Endodermal cell (in vitro differentiated cells): Measurements from ENCODE around the gene ACTR3. TPM values are rescaled to one million over a fixed set of nuclear protein-coding genes. Genes with fewer than 3 reads are reported as not detected.

Experiments
- DNase-seq: peaks from one replicate; pipeline ENCODE4 v3.0.0-alpha.2; 2017
- H3K27ac ChIP-seq: 2 replicates; pipeline ENCODE4 v1.5.1; 2013; ENCODE audit warnings: mild to moderate bottlenecking, low read depth, low read length, moderate library complexity
- H3K27me3 ChIP-seq: 2 replicates; pipeline ENCODE4 v1.6.1; 2013; ENCODE audit warnings: mild to moderate bottlenecking, low read length, moderate library complexity; ENCODE audit not compliant: insufficient read depth, control insufficient read depth, poor library complexity, severe bottlenecking
- H3K36me3 ChIP-seq: 2 replicates; pipeline ENCODE4 v1.7.0; 2013; ENCODE audit warnings: mild to moderate bottlenecking, low read length, moderate library complexity; ENCODE audit not compliant: control insufficient read depth, insufficient read depth
- H3K4me1 ChIP-seq: one replicate; pipeline ENCODE4 v1.7.0; 2013; ENCODE audit warnings: low read length; ENCODE audit not compliant: control insufficient read depth, insufficient read depth
- H3K4me3 ChIP-seq: 2 replicates; pipeline ENCODE4 v1.5.1; 2013; ENCODE audit warnings: mild to moderate bottlenecking, low read length, moderate library complexity
- H3K9ac ChIP-seq: 2 replicates; pipeline ENCODE4 v1.6.1; 2013; ENCODE audit warnings: mild to moderate bottlenecking, low read length, moderate library complexity; ENCODE audit not compliant: poor library complexity, severe bottlenecking; ENCODE audit errors: extremely low read depth
- H3K9me3 ChIP-seq: 2 replicates; pipeline ENCODE4 v1.6.1; 2013; ENCODE audit warnings: mild to moderate bottlenecking, low read length, moderate library complexity; ENCODE audit not compliant: control insufficient read depth
- H3K27ac Mint-ChIP-seq: 2 replicates; pipeline ENCODE4 v1.8.0; 2020; ENCODE audit warnings: mixed read lengths
- H3K27me3 Mint-ChIP-seq: 2 replicates; pipeline ENCODE4 v1.8.0; 2021; ENCODE audit warnings: mild to moderate bottlenecking, mixed read lengths; ENCODE audit not compliant: insufficient read depth
- H3K36me3 Mint-ChIP-seq: 2 replicates; pipeline ENCODE4 v1.8.0; 2020; ENCODE audit warnings: low read depth, mixed read lengths
- H3K4me1 Mint-ChIP-seq: 2 replicates; pipeline ENCODE4 v1.8.0; 2020; ENCODE audit warnings: mixed read lengths
- H3K4me3 Mint-ChIP-seq: 2 replicates; pipeline ENCODE4 v1.8.0; 2020; ENCODE audit warnings: mild to moderate bottlenecking, moderate library complexity, mixed read lengths
- H3K9me3 Mint-ChIP-seq: 2 replicates; pipeline ENCODE4 v1.8.0; 2020; ENCODE audit warnings: mild to moderate bottlenecking, mixed read lengths
- WGBS, 2 experiments: methylation state at CpG; one replicate each; pipeline versions ENCODE4 v1.1.5 to v1.1.7; 2013; ENCODE audit warnings: missing lambda C conversion rate in 2 of 2, mixed read lengths in 1 of 2; ENCODE audit not compliant: insufficient coverage in 1 of 2, insufficient read length in 1 of 2; 5-methylcytosine and 5-hydroxymethylcytosine counted together
- total RNA-seq, 2 donors: library from RNA; stranded (reverse); fragmentation: NEBNext Ultra II Directional in 1 of 2; extraction: Animal tissue kit (Norgen Biotek cat#: 25700) in 1 of 2; gene quantifications; 2 replicates in 1 of 2; 3 replicates in 1 of 2; pipeline ENCODE4 v1.2.1, GENCODE V29; 2021
- TF ChIP-seq, protein P1 (sequence below): fragments of 200-600 bp; sonication (generic); conservative IDR thresholded peaks from 2 replicates; pipeline ENCODE4 v1.5.0; 2021; ENCODE audit warnings: antibody characterized with exemption, mild to moderate bottlenecking

The ACTR3 gene
- total RNA-seq, 2 donors from 2014 or later: 168 to 192 TPM

DNA sequence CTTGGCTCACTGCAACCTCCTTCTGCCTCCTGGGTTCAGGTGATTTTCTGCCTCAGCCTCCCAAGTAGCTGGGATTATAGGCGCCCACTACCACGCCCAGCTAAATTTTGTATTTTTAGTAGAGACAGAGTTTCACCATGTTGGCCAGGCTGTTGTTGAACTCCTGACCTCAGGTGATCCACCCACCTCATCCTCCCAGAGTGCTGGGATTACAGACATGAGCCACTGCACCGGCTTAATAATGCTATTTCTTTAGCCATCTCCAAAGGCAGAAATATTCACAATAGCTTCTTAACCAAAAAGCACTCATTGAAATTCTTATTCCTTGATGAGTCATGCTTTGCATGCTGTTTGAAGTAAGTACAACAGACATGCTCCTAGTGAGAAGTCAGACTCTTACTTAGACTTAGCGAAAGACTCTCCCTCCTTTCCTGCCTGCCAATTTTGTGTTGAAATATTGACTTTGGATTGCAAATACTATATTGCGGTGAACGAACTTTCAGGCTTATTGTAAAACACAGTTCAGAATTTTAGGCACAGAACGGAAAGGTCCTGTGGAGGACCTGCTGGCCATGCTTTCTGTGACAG is 4.4 kb downstream of the ACTR3 start:
- peak overlapping the region; percentile 70 for H3K4me3 ChIP-seq
- DNase-seq: no peak
- TF ChIP-seq, protein P1, sequence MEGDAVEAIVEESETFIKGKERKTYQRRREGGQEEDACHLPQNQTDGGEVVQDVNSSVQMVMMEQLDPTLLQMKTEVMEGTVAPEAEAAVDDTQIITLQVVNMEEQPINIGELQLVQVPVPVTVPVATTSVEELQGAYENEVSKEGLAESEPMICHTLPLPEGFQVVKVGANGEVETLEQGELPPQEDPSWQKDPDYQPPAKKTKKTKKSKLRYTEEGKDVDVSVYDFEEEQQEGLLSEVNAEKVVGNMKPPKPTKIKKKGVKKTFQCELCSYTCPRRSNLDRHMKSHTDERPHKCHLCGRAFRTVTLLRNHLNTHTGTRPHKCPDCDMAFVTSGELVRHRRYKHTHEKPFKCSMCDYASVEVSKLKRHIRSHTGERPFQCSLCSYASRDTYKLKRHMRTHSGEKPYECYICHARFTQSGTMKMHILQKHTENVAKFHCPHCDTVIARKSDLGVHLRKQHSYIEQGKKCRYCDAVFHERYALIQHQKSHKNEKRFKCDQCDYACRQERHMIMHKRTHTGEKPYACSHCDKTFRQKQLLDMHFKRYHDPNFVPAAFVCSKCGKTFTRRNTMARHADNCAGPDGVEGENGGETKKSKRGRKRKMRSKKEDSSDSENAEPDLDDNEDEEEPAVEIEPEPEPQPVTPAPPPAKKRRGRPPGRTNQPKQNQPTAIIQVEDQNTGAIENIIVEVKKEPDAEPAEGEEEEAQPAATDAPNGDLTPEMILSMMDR: no peak
- H3K9me3 ChIP-seq: no peaks in the 10 kb centered on the region
- Mint-ChIP-seq H3K27ac (no peak overlapping the region), H3K9me3 (no peaks in the 10 kb centered on the region), H3K27me3 (no peaks in the 10 kb centered on the region), H3K4me3 (no peak overlapping the region), H3K4me1 (peaks cover 60% of the 10 kb centered on the region), H3K36me3 (peaks cover 7% of the 10 kb centered on the region)
- peak overlapping the region; percentile 9 for H3K9ac ChIP-seq
- 72 to 84% methylated on average over 7 of the region's 7 CpGs for WGBS, 2 experiments
- peaks cover 4% of the 10 kb centered on the region for H3K4me1 ChIP-seq
- H3K27me3 ChIP-seq: no peaks in the 10 kb centered on the region
- peaks cover 29% of the 10 kb centered on the region for H3K36me3 ChIP-seq
- H3K27ac ChIP-seq: no peak overlapping the region

DNA sequence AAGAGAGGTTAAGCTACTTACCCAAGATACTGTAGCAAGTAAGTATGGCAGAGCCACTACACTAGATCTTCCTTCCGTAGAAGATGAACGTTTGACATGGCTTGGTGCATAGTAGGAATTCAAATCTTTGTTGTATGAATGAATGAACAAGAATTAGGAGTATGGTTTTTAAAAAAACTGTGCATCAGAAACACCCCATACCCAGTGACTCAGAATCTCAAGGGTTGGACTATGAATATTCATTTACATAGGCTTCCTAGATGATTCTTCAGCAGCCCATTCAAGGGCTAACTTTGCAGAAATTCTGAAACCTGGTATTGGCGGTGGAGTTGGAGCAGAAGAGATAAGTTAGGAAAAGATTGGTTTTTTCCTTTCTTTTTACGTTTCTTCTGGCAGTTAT is 5.4 kb downstream of the ACTR3 start:
- Histone ChIP-seq H3K9ac (no peak overlapping the region), H3K36me3 (peaks cover 32% of the 10 kb centered on the region), H3K4me3 (peak overlapping the region; percentile 70), H3K9me3 (no peaks in the 10 kb centered on the region), H3K4me1 (peaks cover 4% of the 10 kb centered on the region), H3K27me3 (no peaks in the 10 kb centered on the region), H3K27ac (no peak overlapping the region)
- peaks cover 7% of the 10 kb centered on the region for H3K36me3 Mint-ChIP-seq
- H3K9me3 Mint-ChIP-seq: no peaks in the 10 kb centered on the region
- WGBS, 2 experiments: 93 to 95% methylated on average over 3 of the region's 4 CpGs
- H3K27me3 Mint-ChIP-seq: no peaks in the 10 kb centered on the region
- H3K4me1 Mint-ChIP-seq: peaks cover 67% of the 10 kb centered on the region
- TF ChIP-seq, protein P1: no peak
- DNase-seq: no peak
- H3K27ac Mint-ChIP-seq: no peak overlapping the region
- no peak overlapping the region for H3K4me3 Mint-ChIP-seq

DNA sequence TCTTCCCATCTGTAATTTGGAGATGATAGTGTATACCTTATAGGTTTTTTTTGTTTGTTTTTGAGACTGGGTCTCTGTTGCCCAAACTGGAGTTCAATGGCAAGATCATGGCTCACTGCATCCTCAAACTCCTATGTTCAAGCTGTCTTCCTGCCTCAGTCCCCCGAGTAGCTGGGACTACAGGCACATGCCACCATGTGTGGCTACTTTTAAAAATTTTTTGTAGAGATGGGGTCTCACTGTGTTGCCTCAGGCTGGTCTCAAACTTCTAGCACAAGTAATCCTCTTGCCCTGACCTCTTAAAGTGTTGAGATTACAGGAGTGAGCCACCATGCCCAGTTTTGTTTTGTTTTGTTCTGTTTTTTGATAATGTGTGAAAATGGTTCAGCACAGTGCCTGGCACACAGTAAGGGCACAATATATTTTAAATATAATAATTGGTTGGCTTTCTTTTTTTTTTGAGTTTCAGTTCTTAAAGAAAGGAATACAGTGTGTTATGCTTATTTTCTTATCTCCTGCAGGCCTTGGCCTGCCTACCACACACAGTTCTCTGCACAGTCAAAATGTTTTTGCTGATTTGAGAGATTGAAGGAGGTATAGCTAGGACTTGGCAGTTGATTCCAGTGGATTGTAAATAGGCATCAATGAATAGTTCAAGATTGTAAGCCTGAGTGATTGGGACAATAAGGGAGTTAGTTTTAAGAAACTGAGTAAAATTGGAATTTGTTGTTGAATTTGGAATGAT is 6.1 kb downstream of the ACTR3 start:
- Histone ChIP-seq H3K36me3 (peaks cover 38% of the 10 kb centered on the region), H3K27ac (no peak overlapping the region), H3K27me3 (no peaks in the 10 kb centered on the region), H3K9ac (no peak overlapping the region), H3K9me3 (no peaks in the 10 kb centered on the region), H3K4me1 (peaks cover 4% of the 10 kb centered on the region), H3K4me3 (peak overlapping the region; percentile 70)
- no peaks in the 10 kb centered on the region for H3K9me3 Mint-ChIP-seq
- 86 to 89% methylated on average over 1 of the region's 1 CpG for WGBS, 2 experiments
- H3K36me3 Mint-ChIP-seq: peaks cover 11% of the 10 kb centered on the region
- H3K27me3 Mint-ChIP-seq: no peaks in the 10 kb centered on the region
- no peak for DNase-seq
- TF ChIP-seq, protein P1: no peak
- peaks cover 66% of the 10 kb centered on the region for H3K4me1 Mint-ChIP-seq
- H3K4me3 Mint-ChIP-seq: no peak overlapping the region
- H3K27ac Mint-ChIP-seq: no peak overlapping the region
